Sigmoid colon (tissue), 4 donors: ENCODE measurements around the gene TNNT2.

Experiments used
- EP300 ChIP-seq, 4 donors: sonication (generic); formaldehyde crosslinking; IDR thresholded peaks; one replicate each; pipeline ENCODE4 v1.6.1; 2017; ENCODE audit warnings: antibody characterized with exemption in 4 of 4
- POLR2A ChIP-seq, 2 donors: fragments of 450-650 bp; IDR thresholded peaks; one replicate each; pipeline ENCODE4 v1.6.1; 2016; ENCODE audit warnings: antibody characterized with exemption in 2 of 2, mild to moderate bottlenecking in 2 of 2, moderate library complexity in 2 of 2
- POLR2AphosphoS5 ChIP-seq, 4 donors: sonication (generic); formaldehyde crosslinking; IDR thresholded peaks; one replicate each; pipeline ENCODE4 v1.6.1; 2017; ENCODE audit warnings: antibody characterized with exemption in 4 of 4
- TF ChIP-seq, protein P1 (sequence below), 4 experiments: fragments of 450-650 bp in 3 of 4; fragments of 200-600 bp in 1 of 4; IDR thresholded peaks; one replicate each; pipeline ENCODE4 v1.5.1; 2016 to 2019; ENCODE audit warnings: antibody characterized with exemption in 4 of 4, mild to moderate bottlenecking in 3 of 4, moderate library complexity in 2 of 4

DNA sequence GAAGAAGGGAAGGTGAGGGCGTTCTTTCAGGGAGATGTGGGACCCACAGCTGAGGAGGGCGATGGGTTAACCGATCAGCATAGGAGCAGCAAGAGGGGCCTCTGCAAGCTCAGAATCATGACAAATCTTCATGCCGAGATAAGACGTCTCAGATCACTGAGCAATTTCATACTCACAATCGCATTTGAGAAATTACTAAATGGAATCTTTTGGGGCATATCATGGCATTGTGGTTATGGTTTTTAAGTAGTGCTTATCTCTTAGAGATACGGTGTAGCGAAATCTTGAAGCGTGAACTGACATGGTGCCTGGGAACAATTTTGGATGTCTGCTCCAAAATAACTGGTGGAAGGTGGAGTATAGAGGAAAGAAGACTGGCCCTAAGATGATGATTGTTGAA lies 6.2 kb downstream of the TNNT2 start:
- TF ChIP-seq, protein P1, sequence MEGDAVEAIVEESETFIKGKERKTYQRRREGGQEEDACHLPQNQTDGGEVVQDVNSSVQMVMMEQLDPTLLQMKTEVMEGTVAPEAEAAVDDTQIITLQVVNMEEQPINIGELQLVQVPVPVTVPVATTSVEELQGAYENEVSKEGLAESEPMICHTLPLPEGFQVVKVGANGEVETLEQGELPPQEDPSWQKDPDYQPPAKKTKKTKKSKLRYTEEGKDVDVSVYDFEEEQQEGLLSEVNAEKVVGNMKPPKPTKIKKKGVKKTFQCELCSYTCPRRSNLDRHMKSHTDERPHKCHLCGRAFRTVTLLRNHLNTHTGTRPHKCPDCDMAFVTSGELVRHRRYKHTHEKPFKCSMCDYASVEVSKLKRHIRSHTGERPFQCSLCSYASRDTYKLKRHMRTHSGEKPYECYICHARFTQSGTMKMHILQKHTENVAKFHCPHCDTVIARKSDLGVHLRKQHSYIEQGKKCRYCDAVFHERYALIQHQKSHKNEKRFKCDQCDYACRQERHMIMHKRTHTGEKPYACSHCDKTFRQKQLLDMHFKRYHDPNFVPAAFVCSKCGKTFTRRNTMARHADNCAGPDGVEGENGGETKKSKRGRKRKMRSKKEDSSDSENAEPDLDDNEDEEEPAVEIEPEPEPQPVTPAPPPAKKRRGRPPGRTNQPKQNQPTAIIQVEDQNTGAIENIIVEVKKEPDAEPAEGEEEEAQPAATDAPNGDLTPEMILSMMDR (IDR thresholded peaks at IDR 0.05) = no peak
- no peak for TF ChIP-seq POLR2AphosphoS5 (IDR thresholded peaks at IDR 0.05)
- no peak for TF ChIP-seq EP300 (IDR thresholded peaks at IDR 0.05)
- no peak for TF ChIP-seq POLR2A (IDR thresholded peaks at IDR 0.05)
